ENCODE measurements around the gene PASK.

The PASK gene

GRCh38 chr2:241149925-241150659 lies 820 bp upstream of the PASK start, which contains the start of gene PPP1R7:
Gene PPP1R7 (plus strand): TSS chr2:241150467. CDS start chr2:241150496, 29 bp downstream.
- in situ Hi-C loops (cut with HindIII; ENCODE audit: low sequenced_read_pairs), result loop anchor here (10.0 kb wide), 1 partner anchor 305 kb away; no protein-coding TSS in a partner anchor

DNA sequence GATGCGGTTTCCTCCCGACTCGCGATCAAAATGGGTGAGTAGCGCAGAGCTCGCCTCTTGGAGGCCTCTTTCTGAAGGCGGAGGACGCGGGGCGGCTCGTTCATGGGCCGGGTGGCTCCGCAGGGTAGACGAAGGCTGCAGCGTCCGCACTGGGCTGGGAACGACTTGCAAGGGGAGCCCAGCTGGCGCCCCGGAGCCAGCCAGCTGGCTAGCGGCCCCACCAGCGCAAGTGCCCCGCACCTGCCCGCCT lies 328 bp upstream of the PASK start:
- in situ Hi-C loops (cut with HindIII; ENCODE audit: low sequenced_read_pairs), result loop anchor here (10.0 kb wide), 1 partner anchor 305 kb away; no protein-coding TSS in a partner anchor

DNA sequence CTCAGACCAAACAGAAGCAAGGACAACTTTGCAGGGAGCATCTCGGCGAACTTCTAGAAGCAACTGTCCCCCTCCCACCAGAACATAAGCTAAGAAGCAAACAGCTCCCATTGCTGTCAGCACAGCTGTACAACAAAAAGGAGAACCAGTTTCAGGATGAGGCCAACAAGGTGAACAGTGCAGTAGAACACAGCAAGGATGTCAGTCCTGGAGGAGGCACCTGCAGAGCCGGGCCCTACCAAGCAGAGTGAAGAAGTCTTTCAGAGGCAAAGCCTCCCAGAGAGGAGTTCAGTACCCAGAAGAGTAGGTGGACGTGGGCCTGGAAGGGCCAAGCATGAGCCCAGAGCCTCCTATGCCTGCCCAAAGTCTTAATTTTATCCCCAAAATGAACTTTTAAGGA lies 1.0 kb downstream of the PASK start:
- in situ Hi-C loops (cut with HindIII; ENCODE audit: low sequenced_read_pairs), result loop anchor here (10.0 kb wide), 1 partner anchor 303 kb away; no protein-coding TSS in a partner anchor

DNA sequence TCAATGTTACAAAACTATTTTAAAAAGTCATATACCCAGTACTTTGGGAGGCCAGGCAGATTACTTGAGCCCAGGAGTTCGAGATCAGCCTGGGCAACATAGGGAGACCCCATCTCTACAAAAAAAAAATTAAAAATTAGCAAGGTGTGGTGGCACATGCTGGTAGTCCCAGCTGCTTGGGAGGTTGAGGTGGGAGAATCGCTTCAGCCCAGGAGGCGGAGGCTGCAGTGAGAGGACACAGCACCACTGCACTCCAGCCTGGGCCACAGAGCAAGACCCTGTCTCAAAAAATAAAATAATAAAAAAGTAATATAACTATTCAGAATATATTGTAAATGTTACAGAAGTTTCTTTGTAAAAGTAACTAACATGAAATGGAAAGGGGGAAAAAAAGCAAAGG lies 1.9 kb downstream of the PASK start:
- in situ Hi-C loops (cut with HindIII; ENCODE audit: low sequenced_read_pairs), result loop anchor here (10.0 kb wide), 1 partner anchor 303 kb away; no protein-coding TSS in a partner anchor

DNA sequence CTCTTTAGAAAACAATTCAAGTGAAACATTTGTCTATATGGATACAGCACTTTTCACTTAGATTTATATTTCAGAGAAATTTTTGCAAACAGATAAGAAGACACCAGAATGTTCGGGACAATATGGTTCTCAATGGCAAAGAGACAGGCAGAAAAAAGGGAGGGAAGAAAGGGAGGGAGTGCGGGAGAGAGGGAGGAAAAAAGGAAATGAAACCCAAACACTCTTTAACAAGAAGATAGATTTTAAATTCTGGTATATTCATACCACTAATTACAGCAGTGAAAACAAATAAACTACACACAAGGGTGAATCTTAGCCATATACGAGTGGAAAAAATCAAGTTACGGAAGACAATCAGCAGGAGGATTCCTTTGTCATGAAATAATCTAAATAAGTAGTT lies 3.0 kb downstream of the PASK start:
- in situ Hi-C loops (cut with HindIII; ENCODE audit: low sequenced_read_pairs), result loop anchor here (10.0 kb wide), 1 partner anchor 301 kb away; no protein-coding TSS in a partner anchor

GRCh38 chr2:241142593-241142992 lies 6.7 kb downstream of the PASK start:
- in situ Hi-C loops (cut with HindIII; ENCODE audit: low sequenced_read_pairs), result loop anchor here (10.0 kb wide), 1 partner anchor 298 kb away; no protein-coding TSS in a partner anchor

DNA sequence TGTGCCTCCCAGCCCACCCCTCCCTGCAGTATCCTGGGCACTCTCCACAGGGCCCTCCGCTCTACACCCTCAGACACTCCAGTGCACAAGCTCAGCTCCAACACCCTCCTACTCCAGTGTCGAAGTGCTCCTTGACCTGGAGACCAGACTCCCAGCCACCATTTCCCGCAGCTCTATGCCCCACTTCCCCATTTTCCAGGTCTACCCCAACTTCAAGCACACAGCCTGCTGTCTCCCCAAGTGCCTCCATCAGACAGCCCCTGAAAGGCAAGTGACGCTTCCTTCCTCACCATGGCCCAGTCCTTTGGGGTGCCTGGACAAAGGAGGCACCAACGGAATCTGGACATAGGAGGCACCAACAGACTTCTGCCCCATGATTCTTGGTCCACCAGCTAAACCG lies 7.2 kb downstream of the PASK start:
- in situ Hi-C loops (cut with HindIII; ENCODE audit: low sequenced_read_pairs), result loop anchor here (10.0 kb wide), 1 partner anchor 297 kb away; no protein-coding TSS in a partner anchor

- in situ Hi-C loops (cut with HindIII; ENCODE audit: low sequenced_read_pairs), result loop anchor here (10.0 kb wide), 1 partner anchor 296 kb away; no protein-coding TSS in a partner anchor
Observed at GRCh38 chr2:241141214-241141770, 8.0 kb downstream of the PASK start.

- in situ Hi-C loops (cut with HindIII; ENCODE audit: low sequenced_read_pairs), result loop anchor here (10.0 kb wide), 1 partner anchor 296 kb away; no protein-coding TSS in a partner anchor
Observed at GRCh38 chr2:241140445-241140840, 8.8 kb downstream of the PASK start.

GRCh38 chr2:241139531-241140444 lies 9.5 kb downstream of the PASK start:
- in situ Hi-C loops (cut with HindIII; ENCODE audit: low sequenced_read_pairs), result loop anchor here (10.0 kb wide), 1 partner anchor 295 kb away; no protein-coding TSS in a partner anchor

DNA sequence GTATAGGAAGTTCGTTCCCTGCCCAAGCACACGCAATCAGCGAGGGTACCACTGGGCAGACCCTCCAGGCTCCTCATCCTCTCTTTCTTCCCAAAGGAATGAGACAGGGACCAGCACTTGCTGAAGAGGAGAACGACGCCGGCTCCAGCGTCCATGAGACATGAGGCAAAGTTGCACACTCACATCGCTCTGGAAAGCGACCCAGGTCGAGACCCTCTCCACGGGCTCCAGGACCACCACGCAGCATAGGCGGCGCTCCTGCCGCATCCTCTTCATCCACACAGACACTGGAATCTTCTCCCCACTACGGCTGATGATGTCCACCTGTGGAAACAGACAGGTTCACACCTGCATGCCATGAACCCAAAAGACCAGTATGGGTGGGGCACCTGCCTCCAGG lies 10.8 kb downstream of the PASK start:
- in situ Hi-C loops (cut with HindIII; ENCODE audit: low sequenced_read_pairs), result no loop called here

DNA sequence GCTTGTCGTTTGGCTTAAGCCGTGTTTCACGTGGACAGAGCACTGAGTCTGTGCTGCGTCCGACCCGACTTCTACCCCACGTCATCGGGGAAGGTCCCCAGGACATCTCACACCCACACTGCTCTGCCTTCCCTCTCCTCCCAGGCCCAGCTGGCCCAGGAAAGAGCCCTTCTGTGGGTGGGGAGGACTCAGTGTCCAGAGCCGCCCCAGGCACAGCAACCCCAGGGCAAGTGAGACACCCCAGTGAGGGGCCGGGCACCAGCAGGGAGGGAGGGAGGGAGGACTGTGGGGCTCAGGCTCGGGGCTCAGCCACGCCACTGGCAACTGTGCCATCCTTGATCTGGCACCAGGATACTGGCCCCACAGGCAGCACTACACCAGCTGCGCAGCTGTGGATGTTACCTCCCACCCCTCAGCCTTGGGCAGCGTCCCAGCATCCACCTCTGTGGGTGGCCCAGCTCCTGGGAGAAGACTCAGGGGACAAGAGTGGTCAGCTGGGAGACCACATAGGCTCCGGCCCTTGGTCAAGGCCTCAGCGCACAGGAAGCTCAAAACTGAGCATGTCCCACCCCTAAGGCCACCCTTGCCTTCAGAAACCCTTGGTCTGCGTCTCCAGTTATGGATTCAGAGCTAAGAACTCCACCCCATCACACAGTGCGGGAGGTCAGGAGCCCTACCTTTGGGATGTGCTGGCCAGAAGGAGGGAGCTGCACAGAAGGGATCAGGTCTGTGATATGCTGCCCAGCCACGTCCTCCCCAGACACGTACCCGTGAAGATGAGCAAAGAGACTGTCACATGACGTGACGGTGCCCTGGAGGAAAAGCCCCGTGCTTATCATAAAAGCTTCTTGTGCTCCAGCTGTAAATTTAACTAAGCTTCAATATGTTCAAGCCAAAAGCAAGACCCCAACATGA lies 11.7 kb downstream of the PASK start:
- in situ Hi-C loops (cut with HindIII; ENCODE audit: low sequenced_read_pairs), result no loop called here

GRCh38 chr2:241136661-241137260 lies 12.5 kb downstream of the PASK start:
- in situ Hi-C loops (cut with HindIII; ENCODE audit: low sequenced_read_pairs), result no loop called here

GRCh38 chr2:241136191-241136590 lies 13.1 kb downstream of the PASK start:
- in situ Hi-C loops (cut with HindIII; ENCODE audit: low sequenced_read_pairs), result no loop called here

DNA sequence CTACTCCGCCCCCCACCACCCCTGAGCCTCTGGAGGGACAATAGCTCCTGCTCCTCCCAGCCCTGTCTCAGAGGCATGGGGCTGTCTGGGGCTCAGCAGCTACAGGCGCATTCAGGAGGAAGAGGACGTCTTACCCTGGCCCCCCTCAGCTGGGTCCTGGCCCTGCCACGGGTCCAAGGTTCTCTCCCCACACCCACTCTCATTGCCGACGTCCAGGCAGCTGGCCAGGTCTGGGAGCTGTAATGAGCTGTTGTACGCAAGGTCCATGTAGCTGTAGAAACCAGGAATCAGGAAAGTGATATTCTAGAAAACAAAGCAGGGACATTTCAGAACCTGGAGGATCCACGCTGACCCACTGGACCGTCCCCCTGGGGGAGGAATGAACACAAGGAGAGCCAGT lies 13.5 kb downstream of the PASK start:
- in situ Hi-C loops (cut with HindIII; ENCODE audit: low sequenced_read_pairs), result no loop called here

- in situ Hi-C loops (cut with HindIII; ENCODE audit: low sequenced_read_pairs), result no loop called here
Observed at GRCh38 chr2:241134711-241135110, 14.6 kb downstream of the PASK start.

GRCh38 chr2:241133436-241133820 lies 15.8 kb downstream of the PASK start:
- in situ Hi-C loops (cut with HindIII; ENCODE audit: low sequenced_read_pairs), result no loop called here

DNA sequence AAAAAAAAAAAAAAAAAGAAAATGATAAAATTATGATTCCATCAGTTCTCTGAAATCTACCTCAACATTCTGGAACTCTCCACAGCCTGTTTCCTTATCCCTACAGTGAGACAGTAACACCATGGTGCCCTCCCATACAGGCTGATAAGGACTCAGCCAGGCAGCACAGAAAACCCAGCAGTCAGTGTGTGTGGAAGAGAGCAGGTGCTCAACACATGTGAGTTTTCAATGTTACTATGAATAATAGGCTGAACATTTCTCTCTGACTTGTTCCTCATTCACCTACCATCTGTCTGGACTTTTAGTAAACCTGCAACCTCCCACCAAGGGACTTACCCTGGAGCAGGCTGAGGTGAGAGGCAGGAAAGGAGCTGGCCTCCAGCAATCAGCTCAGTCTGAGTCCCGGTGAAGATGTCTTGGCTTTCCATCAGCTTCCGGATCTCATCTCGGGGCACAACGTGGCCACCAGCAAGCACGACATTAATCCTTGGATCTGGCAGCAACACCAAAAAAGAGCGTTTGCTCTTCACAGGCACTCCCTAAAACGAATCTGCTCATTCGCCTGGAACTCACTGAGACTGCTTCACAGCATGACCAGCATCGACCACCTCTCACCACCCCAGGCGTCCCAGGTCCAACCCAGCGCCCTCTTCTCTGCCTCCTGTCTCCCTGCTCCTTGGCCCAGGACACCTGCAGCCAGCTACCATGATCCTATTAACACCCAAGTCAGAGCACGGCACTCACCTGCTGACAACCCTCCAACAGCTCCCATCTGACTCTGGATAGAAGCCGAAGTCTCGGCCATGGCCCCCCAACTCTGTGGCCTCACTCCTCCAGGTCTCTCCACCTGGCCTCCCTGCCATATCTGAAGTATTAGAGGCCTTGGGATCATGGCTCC lies 16.5 kb downstream of the PASK start:
- in situ Hi-C loops (cut with HindIII; ENCODE audit: low sequenced_read_pairs), result no loop called here

DNA sequence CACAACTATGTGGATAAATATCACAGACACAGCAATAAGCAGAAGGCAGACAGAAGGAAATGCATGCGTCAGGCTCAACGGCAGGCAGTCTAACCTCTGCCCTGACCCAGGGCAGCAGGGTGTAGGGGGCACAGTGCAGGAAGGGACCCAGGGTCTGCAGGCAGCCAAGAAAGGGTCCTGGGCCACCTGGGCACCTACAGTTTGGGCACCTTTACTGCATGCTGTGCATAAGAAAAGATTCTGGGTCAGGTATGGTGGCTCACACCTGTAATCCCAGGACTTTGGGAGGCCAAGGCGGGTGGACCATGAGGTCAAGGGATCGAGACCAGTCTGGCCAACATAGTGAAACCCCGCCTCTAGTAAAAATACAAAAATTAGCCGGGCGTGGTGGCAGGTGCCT lies 17.7 kb downstream of the PASK start:
- in situ Hi-C loops (cut with HindIII; ENCODE audit: low sequenced_read_pairs), result no loop called here
